ENCODE data around the gene MED13L. TPM values are rescaled to one million over a fixed set of nuclear protein-coding genes. Genes with fewer than 3 reads are reported as not detected.

MED13L gene
- total and polyA plus RNA-seq, 2 donors (not counting 3 experiments of a cell fraction or from before 2014, with no cell fraction given), result 27.4 to 93.6 TPM

DNA sequence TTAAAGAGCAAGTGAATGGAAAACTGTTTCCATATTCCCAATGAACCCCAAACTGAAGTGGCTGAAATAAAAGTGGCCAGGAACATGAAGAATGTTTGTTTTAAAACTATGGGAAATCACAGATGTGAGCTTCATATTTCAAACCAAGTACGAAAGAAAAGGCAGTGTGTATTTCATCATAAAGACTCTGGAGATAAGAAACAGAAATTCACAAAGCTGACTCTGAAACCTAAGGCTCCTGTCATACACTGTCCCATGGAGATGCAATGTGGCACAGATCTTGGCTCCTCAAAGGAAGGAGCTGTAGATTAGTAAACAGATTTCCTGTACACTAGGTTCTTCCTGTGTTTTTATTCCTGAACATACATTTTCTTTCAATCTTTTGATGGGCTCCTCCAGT is 304.4 kb downstream of the MED13L start:
- dilution Hi-C loops (cut with MboI; ENCODE audit: extremely low pct_ligation_motif_present, low sequenced_read_pairs), result no loop called here
- FAIRE-seq, result no peak
- peaks cover 5 to 7% of the 10 kb centered on the region in 2 experiments for H3K36me3 ChIP-seq (ENCODE audit: control insufficient read depth in 2 of 2, extremely low read depth in 1 of 2, insufficient read depth in 2 of 2, low read length in 2 of 2)

DNA sequence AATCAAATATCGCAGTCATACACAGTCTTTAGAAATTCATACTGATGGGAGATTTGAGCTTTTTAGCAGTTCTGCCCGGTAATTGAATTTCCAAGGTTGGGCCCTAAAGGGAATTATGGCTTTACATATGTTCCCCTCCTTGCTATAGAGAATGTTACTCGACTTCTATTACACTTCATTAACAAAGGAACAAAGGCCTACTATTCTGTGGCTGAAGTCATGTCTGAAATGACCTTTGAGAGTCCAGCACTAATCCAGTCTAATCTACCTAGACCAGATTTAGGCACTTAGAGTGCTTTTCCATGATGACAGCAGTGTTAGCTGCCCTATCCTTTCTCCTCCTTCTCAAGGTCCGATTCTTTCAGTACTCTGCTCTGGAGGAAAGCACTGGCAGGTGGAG is 305.3 kb downstream of the MED13L start:
- peaks cover 20% of the 10 kb centered on the region for H3K4me1 ChIP-seq (ENCODE audit: control insufficient read depth, extremely low read depth, insufficient read depth, low read length)
- FAIRE-seq (no peak), DNase-seq (ENCODE audit: low read depth, low spot score) (no peak)
- dilution Hi-C loops (cut with MboI; ENCODE audit: extremely low pct_ligation_motif_present, low sequenced_read_pairs), result no loop called here
- no TSS peak for BruUV-seq (replicated peaks)
- peaks cover 4% of the 10 kb centered on the region for H3K9me1 ChIP-seq (replicated peaks; ENCODE audit: control insufficient read depth, extremely low read depth, insufficient read depth, low read length)
- H3K79me2 ChIP-seq (ENCODE audit: control insufficient read depth, insufficient read depth, low read length), result no peaks in the 10 kb centered on the region
- TF ChIP-seq POLR2A (IDR thresholded peaks at IDR 0.05; ENCODE audit: low read depth, low read length) (no peak), FOS (IDR thresholded peaks at IDR 0.05; ENCODE audit: borderline replicate concordance, insufficient read depth, low read length) (no peak), MAX (IDR thresholded peaks at IDR 0.05; ENCODE audit: insufficient read depth, insufficient read length) (no peak), MYC (IDR thresholded peaks at IDR 0.05; ENCODE audit: low read depth, low read length) (no peak), EZH2 (IDR thresholded peaks at IDR 0.05; ENCODE audit: borderline replicate concordance, low read depth, low read length, severe bottlenecking) (no peak), GATA2 (IDR thresholded peaks at IDR 0.05; ENCODE audit: insufficient read depth, insufficient read length, low read depth, low read length) (no peak), POLR2AphosphoS5 (IDR thresholded peaks at IDR 0.05; ENCODE audit: insufficient read depth, low read depth, low read length) (no peak), JUN (IDR thresholded peaks at IDR 0.05; ENCODE audit: borderline replicate concordance, insufficient read depth, insufficient read length, low read depth) (no peak)
- TF ChIP-seq, protein P1, sequence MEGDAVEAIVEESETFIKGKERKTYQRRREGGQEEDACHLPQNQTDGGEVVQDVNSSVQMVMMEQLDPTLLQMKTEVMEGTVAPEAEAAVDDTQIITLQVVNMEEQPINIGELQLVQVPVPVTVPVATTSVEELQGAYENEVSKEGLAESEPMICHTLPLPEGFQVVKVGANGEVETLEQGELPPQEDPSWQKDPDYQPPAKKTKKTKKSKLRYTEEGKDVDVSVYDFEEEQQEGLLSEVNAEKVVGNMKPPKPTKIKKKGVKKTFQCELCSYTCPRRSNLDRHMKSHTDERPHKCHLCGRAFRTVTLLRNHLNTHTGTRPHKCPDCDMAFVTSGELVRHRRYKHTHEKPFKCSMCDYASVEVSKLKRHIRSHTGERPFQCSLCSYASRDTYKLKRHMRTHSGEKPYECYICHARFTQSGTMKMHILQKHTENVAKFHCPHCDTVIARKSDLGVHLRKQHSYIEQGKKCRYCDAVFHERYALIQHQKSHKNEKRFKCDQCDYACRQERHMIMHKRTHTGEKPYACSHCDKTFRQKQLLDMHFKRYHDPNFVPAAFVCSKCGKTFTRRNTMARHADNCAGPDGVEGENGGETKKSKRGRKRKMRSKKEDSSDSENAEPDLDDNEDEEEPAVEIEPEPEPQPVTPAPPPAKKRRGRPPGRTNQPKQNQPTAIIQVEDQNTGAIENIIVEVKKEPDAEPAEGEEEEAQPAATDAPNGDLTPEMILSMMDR (IDR thresholded peaks at IDR 0.05; ENCODE audit: extremely low read depth in 1 of 2, insufficient read depth in 1 of 2, low read depth in 1 of 2, low read length in 2 of 2), result no peak
- no peak overlapping the region for H3K4me2 ChIP-seq (ENCODE audit: insufficient read depth, low read length)
- H4K20me1 ChIP-seq (replicated peaks; ENCODE audit: control insufficient read depth, extremely low read depth, insufficient read depth, low read length), result no peaks in the 10 kb centered on the region
- POLR2A ChIA-PET, result no interaction called here
- peaks cover 6 to 7% of the 10 kb centered on the region in 2 experiments for H3K36me3 ChIP-seq (ENCODE audit: control insufficient read depth in 2 of 2, extremely low read depth in 1 of 2, insufficient read depth in 2 of 2, low read length in 2 of 2)
- H3K27ac ChIP-seq (ENCODE audit: insufficient read depth, low read depth, low read length), result no peak overlapping the region
- no peaks in the 10 kb centered on the region for H3K9me3 ChIP-seq (replicated peaks; ENCODE audit: control insufficient read depth, insufficient read depth, low read length)
- intact Hi-C loops (cut with micrococcal nuclease), result no loop called here
- H3K9ac ChIP-seq (replicated peaks; ENCODE audit: extremely low read depth, insufficient read depth, low read length), result no peak overlapping the region
- no peak overlapping the region for H3K4me3 ChIP-seq (replicated peaks in 1 of 3; ENCODE audit: insufficient read depth in 1 of 3, low read depth in 1 of 3, low read length in 3 of 3)
- no peak overlapping the region for H2AFZ ChIP-seq (ENCODE audit: low read depth, low read length)
- CTCF ChIA-PET, result interaction anchor here (1.1 to 1.3 kb wide), 2 partner anchors 25 to 31 kb away, joined by 3 to 4 read pairs; no protein-coding TSS in a partner anchor
- no peaks in the 10 kb centered on the region for H3K27me3 ChIP-seq (ENCODE audit: control insufficient read depth in 2 of 2, insufficient read depth in 2 of 2, low read length in 2 of 2)

More for the DNA sequence above, 304.4 kb downstream of the MED13L start:
- H3K9me3 ChIP-seq (replicated peaks; ENCODE audit: control insufficient read depth, insufficient read depth, low read length), result no peaks in the 10 kb centered on the region
- peak; percentile 48 for TF ChIP-seq GATA2 (IDR thresholded peaks at IDR 0.05; ENCODE audit: insufficient read depth, insufficient read length, low read depth, low read length)
- TF ChIP-seq EZH2 (IDR thresholded peaks at IDR 0.05; ENCODE audit: borderline replicate concordance, low read depth, low read length, severe bottlenecking), result no peak
- H3K4me3 ChIP-seq (replicated peaks in 1 of 3; ENCODE audit: insufficient read depth in 1 of 3, low read depth in 1 of 3, low read length in 3 of 3), result no peak overlapping the region
- no peaks in the 10 kb centered on the region for H4K20me1 ChIP-seq (replicated peaks; ENCODE audit: control insufficient read depth, extremely low read depth, insufficient read depth, low read length)
- no peak overlapping the region for H3K9ac ChIP-seq (replicated peaks; ENCODE audit: extremely low read depth, insufficient read depth, low read length)
- H3K4me2 ChIP-seq (ENCODE audit: insufficient read depth, low read length), result peak overlapping the region; percentile 46
- no peaks in the 10 kb centered on the region for H3K27me3 ChIP-seq (ENCODE audit: control insufficient read depth in 2 of 2, insufficient read depth in 2 of 2, low read length in 2 of 2)
- no peak overlapping the region for H2AFZ ChIP-seq (ENCODE audit: low read depth, low read length)
- CTCF ChIA-PET, result interaction anchor here (1.0 to 2.5 kb wide), 8 partner anchors 10 to 1992 kb away, joined by 3 to 13 read pairs (median 4); no protein-coding TSS in a partner anchor
- POLR2A ChIA-PET, result interaction anchor here (0.6 kb wide), 1 partner anchor 424 kb away, joined by 5 read pairs; no protein-coding TSS in a partner anchor
- peak; percentile 45 for DNase-seq (ENCODE audit: low read depth, low spot score)
- H3K79me2 ChIP-seq (ENCODE audit: control insufficient read depth, insufficient read depth, low read length), result no peaks in the 10 kb centered on the region
- peaks cover 4% of the 10 kb centered on the region for H3K9me1 ChIP-seq (replicated peaks; ENCODE audit: control insufficient read depth, extremely low read depth, insufficient read depth, low read length)
- peaks cover 20% of the 10 kb centered on the region for H3K4me1 ChIP-seq (ENCODE audit: control insufficient read depth, extremely low read depth, insufficient read depth, low read length)
- intact Hi-C loops (cut with micrococcal nuclease), result no loop called here
- peak overlapping the region; percentile 2 for H3K27ac ChIP-seq (ENCODE audit: insufficient read depth, low read depth, low read length)
- no TSS peak for BruUV-seq (replicated peaks)
